Mammary epithelial cell (primary cell): Measurements from ENCODE around the gene USP4.

Experiments used
- EZH2 ChIP-seq: IDR thresholded peaks from 2 replicates; pipeline ENCODE4 v1.6.1; 2012; ENCODE audit warnings: low read length, inconsistent platforms, borderline replicate concordance
- TF ChIP-seq, protein P1 (sequence below), 2 donors: IDR thresholded peaks in 1 of 2; conservative IDR thresholded peaks in 1 of 2; 2 replicates each; pipeline ENCODE4 v1.5.1; 2011 to 2012; ENCODE audit warnings: inconsistent platforms in 2 of 2, low read length in 2 of 2, mild to moderate bottlenecking in 2 of 2, control low read depth in 1 of 2, low read depth in 1 of 2; ENCODE audit not compliant: insufficient read depth in 1 of 2; ENCODE audit errors: extremely low read depth in 1 of 2

GRCh38 chr3:49269443-49270155 lies 70.3 kb downstream of the USP4 start:
- TF ChIP-seq, protein P1, sequence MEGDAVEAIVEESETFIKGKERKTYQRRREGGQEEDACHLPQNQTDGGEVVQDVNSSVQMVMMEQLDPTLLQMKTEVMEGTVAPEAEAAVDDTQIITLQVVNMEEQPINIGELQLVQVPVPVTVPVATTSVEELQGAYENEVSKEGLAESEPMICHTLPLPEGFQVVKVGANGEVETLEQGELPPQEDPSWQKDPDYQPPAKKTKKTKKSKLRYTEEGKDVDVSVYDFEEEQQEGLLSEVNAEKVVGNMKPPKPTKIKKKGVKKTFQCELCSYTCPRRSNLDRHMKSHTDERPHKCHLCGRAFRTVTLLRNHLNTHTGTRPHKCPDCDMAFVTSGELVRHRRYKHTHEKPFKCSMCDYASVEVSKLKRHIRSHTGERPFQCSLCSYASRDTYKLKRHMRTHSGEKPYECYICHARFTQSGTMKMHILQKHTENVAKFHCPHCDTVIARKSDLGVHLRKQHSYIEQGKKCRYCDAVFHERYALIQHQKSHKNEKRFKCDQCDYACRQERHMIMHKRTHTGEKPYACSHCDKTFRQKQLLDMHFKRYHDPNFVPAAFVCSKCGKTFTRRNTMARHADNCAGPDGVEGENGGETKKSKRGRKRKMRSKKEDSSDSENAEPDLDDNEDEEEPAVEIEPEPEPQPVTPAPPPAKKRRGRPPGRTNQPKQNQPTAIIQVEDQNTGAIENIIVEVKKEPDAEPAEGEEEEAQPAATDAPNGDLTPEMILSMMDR (conservative IDR thresholded peaks at IDR 0.05 in 1 of 2, IDR thresholded peaks at IDR 0.05 in 1 of 2; ENCODE audit: extremely low read depth in 1 of 2, insufficient read depth in 1 of 2, low read depth in 1 of 2, low read length in 2 of 2) = no peak
- TF ChIP-seq EZH2 = no peak
